ENCODE data around the gene SEMA3E.
"Not testable (repeated sequence)": the region's sequence is repeated elsewhere in the genome, so short reads cannot be mapped to it uniquely, and the experiment has no call there.

Gene SEMA3E

GRCh38 chr7:83447681-83448080 lies 201.3 kb downstream of the SEMA3E start:
- no peak for DNase-seq

- no peak for DNase-seq
These were observed 202.8 kb downstream of the SEMA3E start for GRCh38 chr7:83446102-83446669.

GRCh38 chr7:83442911-83443310 lies 206.0 kb downstream of the SEMA3E start:
- DNase-seq = no peak

GRCh38 chr7:83439026-83439425 lies 209.9 kb downstream of the SEMA3E start:
- no peak for DNase-seq

GRCh38 chr7:83430289-83430688 lies 218.7 kb downstream of the SEMA3E start:
- DNase-seq = not testable (repeated sequence)

GRCh38 chr7:83429493-83429892 lies 219.4 kb downstream of the SEMA3E start:
- no peak for DNase-seq

GRCh38 chr7:83427884-83428283 lies 221.1 kb downstream of the SEMA3E start:
- no peak for DNase-seq

GRCh38 chr7:83426325-83426724 lies 222.6 kb downstream of the SEMA3E start:
- DNase-seq = no peak

GRCh38 chr7:83419013-83419412 lies 229.9 kb downstream of the SEMA3E start:
- DNase-seq = no peak

GRCh38 chr7:83415840-83416239 lies 233.1 kb downstream of the SEMA3E start:
- DNase-seq = no peak

- DNase-seq = no peak
These were observed 234.0 kb downstream of the SEMA3E start for GRCh38 chr7:83414947-83415346.

GRCh38 chr7:83413831-83414230 lies 235.1 kb downstream of the SEMA3E start:
- no peak for DNase-seq

- no peak for DNase-seq
These were observed 235.5 kb downstream of the SEMA3E start for GRCh38 chr7:83413424-83413823.

GRCh38 chr7:83410989-83411591 lies 237.8 kb downstream of the SEMA3E start:
- DNase-seq = no peak

GRCh38 chr7:83394776-83395175 lies 254.2 kb downstream of the SEMA3E start:
- no peak for DNase-seq

GRCh38 chr7:83388436-83388835 lies 260.5 kb downstream of the SEMA3E start:
- DNase-seq = no peak

GRCh38 chr7:83366629-83367028 lies 282.3 kb downstream of the SEMA3E start:
- DNase-seq = no peak

GRCh38 chr7:83365746-83366145 lies 283.2 kb downstream of the SEMA3E start:
- DNase-seq = no peak

GRCh38 chr7:83362871-83363550 lies 285.9 kb downstream of the SEMA3E start:
- no peak for DNase-seq

- DNase-seq = no peak
These were observed 289.8 kb downstream of the SEMA3E start for GRCh38 chr7:83359108-83359507.

GRCh38 chr7:83355143-83355542 lies 293.8 kb downstream of the SEMA3E start:
- no peak for DNase-seq

GRCh38 chr7:83347945-83348444 lies 300.9 kb downstream of the SEMA3E start:
- no peak for DNase-seq

GRCh38 chr7:83339907-83340306 lies 309.0 kb downstream of the SEMA3E start:
- no peak for DNase-seq

- DNase-seq = no peak
These were observed 310.5 kb downstream of the SEMA3E start for GRCh38 chr7:83338277-83338950.
